HG03520 (cell line): ENCODE measurements around the gene EYS.
"Not testable (repeated sequence)": the region's sequence is repeated elsewhere in the genome, so short reads cannot be mapped to it uniquely, and the experiment has no call there.

ENCODE experiments used
- ATAC-seq: cut with Tn5 transposase; IDR thresholded peaks from one replicate; pipeline ENCODE4 v1.9.1; 2021; ENCODE audit warnings: mild to moderate bottlenecking, moderate library complexity; ENCODE audit not compliant: unreplicated experiment

Gene EYS

DNA sequence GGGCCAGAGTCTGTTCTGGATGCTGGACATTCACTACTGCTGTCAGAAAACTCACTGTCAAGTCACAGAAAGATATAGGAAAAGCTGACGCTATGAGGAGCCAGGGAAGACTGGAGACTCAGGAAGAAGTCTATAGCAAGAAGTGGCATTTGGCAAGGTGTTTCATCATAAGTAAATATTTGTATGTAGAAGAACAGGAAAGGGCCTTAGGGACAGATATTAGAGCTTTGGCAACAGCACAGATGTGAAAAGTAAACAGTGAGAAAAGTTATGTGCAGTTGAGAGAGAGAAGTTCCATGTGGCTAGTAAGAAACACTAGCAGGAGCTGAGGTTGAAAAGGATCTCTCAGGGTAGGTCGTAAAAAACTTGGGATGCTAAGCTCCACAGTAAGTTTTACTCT lies 1202.5 kb downstream of the EYS start:
- no peak for ATAC-seq

DNA sequence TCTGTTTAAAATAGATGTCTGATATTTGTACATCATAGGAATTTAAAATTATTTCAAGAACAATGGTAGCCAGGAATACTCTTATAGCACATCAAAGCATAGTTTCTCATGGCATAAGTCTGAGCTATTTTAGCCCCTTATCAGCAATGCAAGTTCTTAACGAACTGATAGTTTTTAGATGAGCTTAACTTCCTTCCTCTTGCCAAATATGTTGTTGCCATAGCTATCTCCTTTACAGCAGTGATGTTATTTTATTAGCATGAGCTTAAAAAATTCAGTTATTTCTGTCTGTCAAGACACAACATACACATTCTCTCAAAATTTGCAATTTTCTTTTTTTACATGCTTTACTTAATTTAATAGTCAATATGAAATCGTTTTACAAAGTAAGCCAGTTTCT lies 1204.2 kb downstream of the EYS start:
- ATAC-seq = no peak

DNA sequence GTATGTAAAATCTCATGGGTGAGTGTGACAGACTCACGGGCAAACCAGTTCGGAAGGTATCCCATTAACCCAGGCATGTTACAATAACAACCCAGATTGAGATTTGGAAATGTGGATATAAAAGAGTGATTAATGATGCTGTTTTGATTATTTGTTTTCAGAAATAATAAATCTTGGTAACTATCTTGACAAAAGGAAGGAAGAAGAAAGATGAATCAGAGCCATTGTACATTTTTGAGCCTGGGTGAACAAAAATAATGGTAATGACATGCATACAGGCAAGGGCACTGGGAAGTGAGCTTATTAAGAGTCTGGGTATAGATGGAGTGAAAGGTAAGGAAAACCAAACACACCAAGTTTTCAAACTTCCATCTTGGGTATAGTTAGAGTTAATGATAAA lies 1209.4 kb downstream of the EYS start:
- ATAC-seq = no peak

DNA sequence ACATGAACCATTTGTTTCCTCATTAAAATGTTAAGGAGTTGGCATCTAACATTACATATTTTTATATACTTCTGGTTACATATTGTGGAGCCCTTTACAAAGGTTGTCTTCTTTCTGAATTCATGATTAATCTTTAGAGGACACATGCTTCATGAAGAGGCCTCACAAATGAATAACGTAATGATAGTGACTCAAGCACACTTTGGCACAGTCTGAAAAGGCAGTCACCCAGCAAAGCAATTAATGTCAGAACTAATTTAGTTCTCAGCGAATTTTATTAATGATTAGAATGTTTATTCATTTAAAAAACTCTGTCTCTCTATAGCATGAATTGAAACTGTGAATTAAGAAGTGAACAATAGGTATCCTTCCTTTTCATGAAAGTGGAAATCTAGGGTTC lies 1217.3 kb downstream of the EYS start:
- no peak for ATAC-seq

DNA sequence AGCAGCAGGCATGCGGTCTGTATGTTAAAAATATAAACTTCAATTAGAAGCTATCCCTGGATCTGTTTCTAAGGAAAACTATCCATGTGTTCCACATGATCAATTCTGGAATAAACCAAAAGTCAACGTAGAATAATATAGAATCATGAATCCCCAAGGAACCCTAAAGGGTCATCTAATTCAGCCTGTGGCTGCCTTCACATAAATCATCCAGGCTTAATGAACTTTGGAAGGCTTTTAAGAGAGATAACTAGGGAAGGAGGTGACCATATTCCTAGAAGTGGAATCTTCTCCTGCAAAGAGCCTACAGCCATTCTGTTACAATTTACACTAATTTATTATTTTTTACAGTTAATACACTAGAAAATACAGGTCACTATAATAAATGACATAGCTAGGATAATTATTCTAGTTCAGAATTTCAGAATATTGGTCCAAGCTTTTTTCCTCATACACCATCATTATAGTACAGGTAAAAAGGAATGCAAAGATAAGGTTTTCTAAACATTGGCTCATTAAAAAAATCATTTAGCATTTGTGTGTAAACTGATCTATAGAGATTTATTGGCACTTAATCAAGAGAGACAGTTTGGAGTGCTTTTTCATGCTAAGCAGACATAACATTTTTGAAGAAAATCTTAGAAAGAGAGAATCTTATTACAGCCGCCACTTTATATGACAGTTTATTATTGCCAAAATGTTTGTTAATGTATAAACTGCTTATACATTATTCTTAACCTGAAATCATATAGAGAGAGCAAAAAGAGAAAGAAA lies 1220.3 kb downstream of the EYS start:
- no peak for ATAC-seq

DNA sequence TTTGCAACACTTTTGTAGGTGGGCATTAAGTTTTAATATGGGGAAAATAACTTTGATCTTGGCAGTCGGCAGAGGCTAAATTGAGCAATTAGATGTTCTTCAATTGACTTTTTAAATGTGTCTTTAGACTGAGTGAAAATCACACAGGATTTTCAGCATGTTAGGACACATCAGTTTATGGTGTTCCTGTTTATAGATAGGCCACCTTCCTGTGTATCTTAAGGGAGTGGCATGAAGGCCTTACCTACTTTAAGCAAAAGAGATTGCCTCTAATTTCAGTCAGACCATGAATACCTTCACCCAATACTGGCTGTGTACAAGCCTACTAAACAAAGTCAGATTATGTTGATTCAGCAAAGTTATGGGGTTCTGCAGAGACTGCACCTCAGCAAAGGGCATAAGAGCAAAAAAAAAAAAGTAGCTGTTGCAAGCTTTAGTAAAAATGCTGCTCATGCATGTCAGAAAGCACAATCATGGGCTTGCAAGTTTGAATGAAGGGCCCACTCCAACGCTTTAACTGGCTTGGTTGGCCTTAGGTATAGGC lies 1223.0 kb downstream of the EYS start:
- no peak for ATAC-seq

DNA sequence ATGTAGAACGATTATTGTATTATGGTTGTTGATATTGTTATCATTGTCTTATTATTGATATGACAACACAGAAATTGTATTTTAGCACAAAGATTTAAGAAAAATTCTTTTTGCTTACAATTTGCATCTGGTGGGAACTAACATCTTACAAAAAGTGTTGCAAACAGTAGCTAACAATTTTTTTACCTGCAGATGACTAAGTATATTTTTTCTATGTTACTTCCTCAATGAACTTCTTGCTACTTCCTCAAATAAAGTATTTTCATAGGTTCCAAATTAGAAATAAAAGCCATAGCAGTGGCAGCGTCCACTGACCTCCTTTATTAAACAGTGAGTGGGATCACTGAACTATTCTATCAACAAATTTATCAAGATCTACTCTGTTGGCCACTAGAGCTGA lies 1224.4 kb downstream of the EYS start:
- ATAC-seq = no peak

DNA sequence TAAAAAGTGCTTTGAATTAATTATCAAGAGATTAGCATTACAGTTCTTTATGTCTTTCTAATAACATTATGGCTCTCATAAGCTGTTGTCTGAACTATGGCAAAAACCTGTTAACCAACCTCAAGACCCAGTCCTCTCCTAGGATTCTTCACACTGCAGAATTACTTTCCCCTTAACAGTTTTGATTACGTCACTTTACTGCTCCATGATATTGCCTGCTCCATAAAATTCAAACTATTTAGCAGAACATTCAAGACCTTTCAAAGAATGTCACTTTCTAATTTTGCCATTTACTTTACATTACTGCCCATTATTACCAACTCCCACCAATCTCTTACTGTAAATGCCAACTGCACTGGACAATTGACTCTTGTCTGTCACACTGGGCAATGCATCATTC lies 1227.9 kb downstream of the EYS start:
- no peak for ATAC-seq

DNA sequence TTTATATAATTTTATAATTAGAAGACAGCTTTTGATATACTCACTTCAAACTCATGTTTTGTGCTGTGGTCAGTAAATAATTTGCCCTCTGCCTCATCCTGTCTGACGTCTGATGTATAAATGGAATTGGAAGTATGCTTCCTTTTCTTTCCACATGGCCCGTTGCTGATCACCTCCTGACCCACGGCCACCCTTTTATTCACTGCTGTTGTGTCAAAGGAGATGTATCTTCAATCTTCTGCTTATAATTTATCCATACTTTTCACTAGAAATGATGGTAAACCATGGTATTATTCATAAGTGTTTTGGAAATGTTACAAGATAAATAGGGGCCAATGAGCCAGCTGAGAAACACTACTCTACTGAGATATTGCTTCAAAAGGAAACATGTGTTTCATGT lies 1229.6 kb downstream of the EYS start:
- no peak for ATAC-seq

DNA sequence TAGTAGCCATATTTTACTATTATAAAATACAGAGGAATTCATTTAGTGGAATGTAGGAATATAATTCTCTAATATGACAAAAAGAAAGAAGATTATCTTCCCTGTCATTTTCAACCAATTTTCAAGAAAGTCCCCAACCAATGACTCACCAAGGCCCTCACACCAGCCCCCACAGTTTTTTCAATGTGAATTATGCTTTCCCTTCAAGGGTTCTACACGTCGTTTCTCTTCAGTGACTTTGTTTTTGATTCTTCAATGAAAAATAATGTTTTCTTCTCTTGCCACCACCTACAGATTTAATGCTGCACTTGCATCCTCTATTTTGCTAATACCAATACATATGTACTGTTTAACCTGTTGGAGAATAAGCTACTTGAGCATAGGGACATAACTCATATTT lies 1230.1 kb downstream of the EYS start:
- no peak for ATAC-seq

DNA sequence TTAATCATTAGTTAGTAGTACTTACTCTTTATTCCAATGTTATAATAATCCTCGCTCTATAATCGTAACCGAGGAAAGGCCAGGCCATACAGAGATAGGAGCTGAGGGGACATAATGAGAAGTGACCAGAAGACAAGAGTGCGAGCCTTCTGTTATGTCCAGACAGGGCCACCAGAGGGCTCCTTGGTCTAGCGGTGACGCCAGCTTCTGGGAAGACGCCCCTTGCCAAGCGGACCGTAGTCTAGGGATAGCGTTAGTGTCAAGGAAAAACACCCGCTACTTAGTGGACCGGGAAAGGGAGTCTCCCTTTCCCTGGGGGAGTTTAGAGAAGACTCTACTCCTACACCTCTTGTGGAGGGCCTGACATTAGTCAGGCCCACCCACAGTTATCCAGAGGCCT lies 1237.6 kb downstream of the EYS start:
- not testable (repeated sequence) for ATAC-seq

DNA sequence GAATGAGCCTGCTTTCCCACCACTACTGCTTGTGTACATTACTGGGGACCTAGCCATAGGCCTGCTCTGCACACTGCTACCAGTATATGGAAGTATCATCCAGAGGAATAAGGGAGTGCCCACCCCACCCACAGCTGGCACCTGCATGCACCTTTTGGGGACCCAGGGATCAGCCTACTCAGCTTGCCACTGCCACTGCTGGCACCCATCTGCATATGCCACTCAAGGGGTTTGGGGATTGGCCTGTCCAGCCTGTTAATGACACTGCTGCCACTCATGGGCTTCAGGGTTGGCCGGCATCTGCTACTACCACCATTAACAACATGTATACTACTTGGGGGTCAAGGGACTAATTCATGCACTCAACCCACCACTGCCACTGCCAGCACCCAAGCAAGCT lies 1239.4 kb downstream of the EYS start:
- no peak for ATAC-seq

DNA sequence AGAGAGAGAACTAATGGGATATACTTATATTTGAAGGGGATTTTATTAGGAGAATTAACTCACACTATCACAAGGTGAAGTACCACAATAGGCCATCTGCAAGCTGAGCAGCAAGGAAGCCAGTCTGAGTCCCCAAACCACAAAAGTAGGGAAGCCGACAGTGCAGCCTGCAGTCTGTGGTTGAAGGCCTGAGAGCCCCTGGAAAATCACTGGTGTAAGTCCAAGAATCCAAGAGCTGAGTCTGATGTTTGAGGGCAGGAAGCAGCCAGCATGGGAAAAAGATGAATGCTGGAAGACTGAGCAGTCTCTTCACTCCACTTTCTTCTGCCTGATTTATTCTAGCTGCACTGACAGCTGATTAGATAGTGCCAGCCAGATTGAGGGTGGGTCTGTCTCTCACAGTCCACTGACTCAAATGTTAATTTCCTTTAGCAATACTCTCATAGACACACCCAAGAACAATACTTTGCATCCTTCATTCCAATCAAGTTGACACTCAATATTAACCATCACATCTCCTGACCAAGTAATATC lies 1247.5 kb downstream of the EYS start:
- ATAC-seq = no peak

DNA sequence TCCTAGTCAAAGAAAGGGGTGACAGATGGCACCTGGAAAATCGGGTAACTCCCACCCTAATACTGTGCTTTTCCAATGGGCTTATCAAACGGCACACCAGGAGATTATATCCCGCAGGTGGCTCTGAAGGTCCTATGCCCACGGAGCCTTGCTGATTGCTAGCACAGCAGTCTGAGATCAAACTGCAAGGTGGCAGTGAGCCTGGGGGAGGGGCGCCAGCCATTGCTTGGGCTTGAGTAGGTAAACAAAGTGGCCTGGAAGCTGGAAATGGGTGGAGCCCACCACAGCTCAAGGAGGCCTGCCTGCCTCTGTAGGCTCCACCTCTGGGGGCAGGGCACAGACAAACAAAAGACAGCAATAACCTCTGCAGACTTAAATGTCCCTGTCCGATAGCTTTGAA lies 1258.9 kb downstream of the EYS start:
- ATAC-seq = not testable (repeated sequence)

DNA sequence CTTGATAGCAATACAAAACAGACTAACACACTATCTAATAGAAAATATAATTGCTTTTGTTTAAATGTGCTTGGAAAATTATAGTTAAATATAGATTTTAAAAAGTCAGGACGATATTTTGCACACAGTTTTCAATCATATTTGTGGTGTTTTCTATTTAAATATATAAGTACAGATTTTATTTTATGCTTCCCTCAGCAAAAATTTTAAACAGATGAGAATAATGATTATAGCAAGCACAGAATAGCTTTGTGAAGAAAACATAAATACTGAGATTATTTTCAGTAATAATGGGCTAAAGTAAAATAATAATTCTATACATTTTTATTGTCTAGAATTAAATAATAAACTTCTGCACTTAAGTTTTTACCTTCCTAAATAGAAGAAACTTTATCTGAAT lies 1262.0 kb downstream of the EYS start:
- ATAC-seq = no peak

DNA sequence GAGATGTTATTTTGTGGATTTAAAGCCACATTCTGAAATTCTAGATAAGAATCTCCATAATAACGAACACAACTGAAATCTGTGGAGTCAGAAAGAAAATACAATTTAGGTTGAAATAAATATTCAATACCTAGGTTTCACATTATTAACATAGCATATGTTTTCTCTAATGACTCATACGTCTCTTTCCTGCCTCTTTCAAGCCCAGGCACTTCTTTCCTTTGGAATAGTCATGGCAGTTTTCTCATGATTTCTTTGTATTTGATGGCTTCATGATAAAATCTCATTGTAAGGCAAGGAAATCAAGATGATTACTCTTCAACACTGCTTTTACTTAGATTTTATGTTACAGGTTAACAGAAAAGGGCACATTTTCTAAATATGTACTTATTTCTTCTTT lies 1267.8 kb downstream of the EYS start:
- no peak for ATAC-seq

DNA sequence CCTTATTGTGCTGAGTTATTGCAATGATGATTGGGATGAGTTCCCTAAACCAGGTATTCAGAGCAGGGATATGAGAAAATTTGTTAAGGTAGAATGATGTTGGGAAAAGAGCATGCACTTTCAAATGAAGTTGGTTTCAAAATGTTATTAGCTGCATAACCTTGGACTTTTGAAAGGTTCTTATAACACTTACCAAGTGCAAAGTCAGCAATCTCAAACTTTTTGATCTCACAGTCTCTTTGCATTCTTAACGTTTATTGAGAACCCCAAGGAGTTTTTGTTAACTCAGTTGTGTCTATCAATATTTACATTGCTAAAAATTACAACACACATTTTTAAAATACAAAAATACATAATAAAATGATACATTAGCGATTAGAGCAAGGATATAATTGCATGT lies 1269.0 kb downstream of the EYS start:
- no peak for ATAC-seq

DNA sequence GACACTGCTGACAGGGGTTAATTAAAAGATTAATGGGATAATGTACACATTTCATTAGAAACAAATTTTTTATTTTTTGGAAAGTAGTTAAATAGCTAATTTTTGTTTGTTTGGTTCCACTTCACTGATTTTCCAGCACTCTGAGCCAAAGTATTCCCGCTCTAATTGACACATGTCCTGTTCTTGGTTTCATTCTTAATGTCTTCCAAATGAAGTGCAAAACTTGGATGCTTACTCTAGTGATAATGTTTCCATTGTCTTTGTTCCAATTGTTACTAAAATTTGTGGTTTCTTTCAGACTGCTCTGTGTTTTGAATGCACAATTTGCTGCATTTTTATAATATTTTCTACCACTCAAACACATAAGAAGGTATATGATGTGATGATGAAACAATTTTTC lies 1277.1 kb downstream of the EYS start:
- no peak for ATAC-seq

DNA sequence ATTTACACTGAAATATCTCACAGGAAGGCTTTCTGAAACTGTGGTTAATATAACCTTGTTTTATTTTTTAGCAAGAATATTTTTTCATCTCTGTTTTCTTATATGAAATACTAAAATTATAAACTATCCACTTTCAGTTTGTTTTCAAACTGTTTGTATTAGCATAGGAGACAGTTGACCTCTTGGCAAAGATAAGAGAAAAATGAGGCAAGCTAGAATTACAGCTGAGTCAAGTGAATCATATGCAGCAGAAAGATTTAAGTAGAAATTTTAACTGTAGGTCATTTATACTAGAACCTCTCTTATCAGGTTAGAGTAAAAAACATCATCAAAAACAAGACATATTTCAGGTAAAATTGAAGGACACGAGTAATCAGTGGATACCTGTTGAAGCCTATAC lies 1278.8 kb downstream of the EYS start:
- ATAC-seq = no peak

DNA sequence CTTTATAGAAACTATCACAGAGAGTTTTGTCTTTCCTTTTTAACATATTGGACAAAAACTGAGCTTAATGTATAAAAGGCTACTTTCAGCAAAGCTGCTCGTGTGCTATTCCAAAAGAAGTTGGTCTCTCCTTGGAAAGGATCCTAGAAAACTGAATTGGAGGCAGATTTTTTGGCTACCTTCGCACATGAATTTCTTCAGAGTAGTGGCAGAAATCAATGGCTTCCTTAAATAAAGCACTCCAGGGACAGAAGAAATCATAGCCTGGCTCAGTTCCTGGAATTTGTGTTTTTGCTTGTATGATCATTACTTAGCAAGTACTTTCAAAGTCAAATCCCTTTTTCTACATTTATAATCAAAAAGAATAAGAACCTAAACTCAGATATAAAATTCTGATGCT lies 1291.1 kb downstream of the EYS start:
- no peak for ATAC-seq

DNA sequence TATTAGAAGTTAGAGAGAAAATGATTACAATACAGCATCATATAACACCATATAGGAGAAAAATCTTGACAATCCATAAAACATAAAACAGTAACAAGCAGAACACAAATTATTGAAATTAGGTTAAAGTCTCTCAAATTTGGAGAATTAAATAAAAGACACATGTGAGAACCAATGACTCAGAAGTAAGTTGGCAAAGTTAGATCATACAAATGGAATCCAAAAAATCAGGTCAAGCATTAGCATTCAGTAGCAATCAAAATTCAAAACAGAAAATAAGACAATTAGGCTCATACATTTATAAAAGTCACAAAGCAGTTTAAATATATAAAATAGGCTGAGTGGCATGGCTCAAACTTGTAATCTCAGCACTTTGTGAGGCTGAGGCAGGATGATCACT lies 1295.8 kb downstream of the EYS start:
- no peak for ATAC-seq

DNA sequence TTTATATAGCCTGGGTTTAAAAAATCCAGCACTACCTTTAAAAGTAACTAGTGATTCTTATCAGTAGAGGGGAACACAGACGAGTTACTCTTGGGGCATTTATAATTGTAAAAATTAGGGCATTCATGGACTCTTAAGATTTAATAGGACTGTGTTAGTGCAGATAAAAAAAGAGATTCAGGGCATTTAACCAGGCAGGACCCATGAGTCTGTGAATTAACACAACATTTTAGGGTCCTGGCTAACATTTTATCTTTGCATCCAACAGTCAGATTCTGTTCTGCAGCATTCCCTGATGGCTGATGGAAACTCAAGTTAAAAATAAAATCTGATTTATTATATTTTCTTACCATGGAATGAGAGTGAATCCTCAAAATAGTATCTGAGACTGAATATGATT lies 1297.1 kb downstream of the EYS start:
- ATAC-seq = no peak

DNA sequence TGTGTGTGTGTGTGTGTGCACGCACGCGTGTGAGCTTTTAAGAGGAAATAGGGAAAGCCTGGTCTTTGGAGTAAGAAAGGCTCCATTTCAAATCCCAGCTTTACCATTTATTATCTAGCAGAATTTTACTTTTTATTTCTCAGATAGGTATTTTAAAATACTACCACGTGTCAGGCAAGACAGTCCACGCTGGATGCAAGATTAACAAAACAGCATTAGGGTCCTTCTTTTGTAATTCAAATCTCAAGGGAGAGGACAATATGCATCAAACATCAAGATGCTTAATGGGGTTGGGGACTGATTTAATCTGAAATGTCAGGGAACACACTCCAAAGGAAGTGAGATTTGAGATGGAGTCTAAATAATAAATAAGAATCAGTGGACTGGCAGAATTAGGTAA lies 1302.6 kb downstream of the EYS start:
- ATAC-seq = no peak
